Measurements from ENCODE around the gene TAF9B.
A peak's percentile ranks its signal among the peaks of the same experiment; 100 is the strongest.

TAF9B gene

DNA sequence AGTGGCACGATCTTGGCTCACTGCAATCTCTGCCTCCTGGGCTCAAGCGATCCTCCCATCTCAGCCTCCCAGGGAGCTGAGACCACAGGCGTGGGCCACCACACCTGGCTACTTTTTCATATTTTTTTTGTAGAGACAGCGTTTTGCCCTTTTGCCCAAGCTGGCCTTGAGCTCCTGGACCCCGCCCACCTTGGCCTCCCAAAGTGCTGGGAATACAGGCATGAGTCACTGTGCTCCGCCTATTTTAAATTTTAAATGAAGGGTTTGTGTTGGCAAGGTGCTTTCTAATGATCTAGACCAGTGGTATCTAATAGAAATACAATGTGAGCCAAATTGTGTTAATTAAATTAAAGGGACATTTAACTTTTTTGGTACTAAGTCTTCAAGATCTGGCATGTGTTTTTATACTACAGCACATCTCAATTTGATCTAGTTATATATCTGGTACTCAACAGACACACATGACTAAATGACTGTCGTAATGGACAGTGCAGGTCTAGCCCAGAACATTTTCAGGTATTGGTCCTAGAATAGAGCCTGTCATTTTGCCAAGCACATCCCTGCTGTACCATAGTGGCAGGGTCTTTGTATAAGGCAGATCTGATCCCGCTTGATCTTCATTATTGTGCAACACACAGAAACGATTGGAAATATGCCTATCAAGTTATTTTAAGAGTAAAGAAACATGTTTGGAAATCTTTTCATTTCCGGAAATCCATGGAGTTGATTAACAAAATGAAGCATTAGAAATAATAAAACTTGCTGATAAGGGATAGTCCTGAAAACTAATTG is 28.1 kb downstream of the TAF9B start:
- Histone ChIP-seq H3K9ac (ENCODE audit: low read length) (no peak overlapping the region), H3K4me1 (ENCODE audit: insufficient read depth, low read length) (peaks cover 9% of the 10 kb centered on the region), H3K36me3 (ENCODE audit: insufficient read depth, low read length) (peaks cover 23% of the 10 kb centered on the region), H3K9me3 (ENCODE audit: low read length) (no peaks in the 10 kb centered on the region), H3K4me3 (ENCODE audit: low read depth in 1 of 2, low read length in 2 of 2) (no peak overlapping the region), H3K27ac (ENCODE audit: low read depth, low read length) (no peak overlapping the region), H3K27me3 (ENCODE audit: control insufficient read depth in 1 of 2, insufficient read depth in 2 of 2, low read length in 2 of 2) (no peaks in the 10 kb centered on the region)

DNA sequence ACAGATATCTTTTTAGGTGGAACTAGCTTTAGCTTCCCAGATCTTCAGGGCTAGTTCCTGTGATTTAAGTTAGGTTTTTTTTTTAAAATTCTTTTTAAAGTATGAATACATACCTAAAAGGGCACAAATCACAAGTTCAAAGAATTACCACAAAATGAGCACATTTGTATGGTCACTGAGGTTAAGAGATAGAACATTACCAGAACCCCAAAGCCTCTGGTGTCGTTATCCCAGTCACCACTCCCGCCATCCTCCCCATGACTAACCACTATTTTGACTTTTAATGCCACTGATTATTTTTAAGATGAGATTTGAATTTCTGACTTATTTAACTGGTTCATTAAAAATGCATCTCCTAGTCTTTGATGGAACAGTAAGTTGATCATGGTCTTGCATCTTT is 30.0 kb downstream of the TAF9B start:
- Histone ChIP-seq H3K27me3 (ENCODE audit: control insufficient read depth in 1 of 2, insufficient read depth in 2 of 2, low read length in 2 of 2) (no peaks in the 10 kb centered on the region), H3K4me3 (ENCODE audit: low read depth in 1 of 2, low read length in 2 of 2) (no peak overlapping the region), H3K9ac (ENCODE audit: low read length) (no peak overlapping the region), H3K9me3 (ENCODE audit: low read length) (no peaks in the 10 kb centered on the region), H3K36me3 (ENCODE audit: insufficient read depth, low read length) (peaks cover 10% of the 10 kb centered on the region), H3K4me1 (ENCODE audit: insufficient read depth, low read length) (peaks cover 16% of the 10 kb centered on the region), H3K27ac (ENCODE audit: low read depth, low read length) (no peak overlapping the region)

DNA sequence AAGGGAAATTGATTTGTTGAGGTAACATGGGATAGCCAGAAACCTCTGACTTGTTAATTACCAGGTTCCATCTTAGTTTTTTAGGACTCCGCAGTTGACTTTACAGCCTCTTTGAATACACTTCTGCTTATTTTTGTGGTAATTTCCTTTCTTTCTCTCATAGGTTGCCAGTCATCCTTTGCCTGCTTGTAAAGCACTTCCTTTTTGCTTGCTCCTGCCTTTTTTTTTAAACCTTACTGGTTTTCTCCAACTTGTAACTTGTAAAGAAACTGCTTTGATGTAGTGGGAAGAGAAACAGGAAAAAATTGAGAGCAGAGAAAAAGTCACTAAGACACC is 32.8 kb downstream of the TAF9B start:
- Histone ChIP-seq H3K4me1 (ENCODE audit: insufficient read depth, low read length) (peaks cover 16% of the 10 kb centered on the region), H3K27me3 (ENCODE audit: control insufficient read depth in 1 of 2, insufficient read depth in 2 of 2, low read length in 2 of 2) (no peaks in the 10 kb centered on the region), H3K36me3 (ENCODE audit: insufficient read depth, low read length) (peaks cover 3% of the 10 kb centered on the region), H3K4me3 (ENCODE audit: low read depth in 1 of 2, low read length in 2 of 2) (peak overlapping the region in 1 of 2 donors; percentile 69), H3K27ac (ENCODE audit: low read depth, low read length) (no peak overlapping the region), H3K9ac (ENCODE audit: low read length) (no peak overlapping the region), H3K9me3 (ENCODE audit: low read length) (no peaks in the 10 kb centered on the region)

DNA sequence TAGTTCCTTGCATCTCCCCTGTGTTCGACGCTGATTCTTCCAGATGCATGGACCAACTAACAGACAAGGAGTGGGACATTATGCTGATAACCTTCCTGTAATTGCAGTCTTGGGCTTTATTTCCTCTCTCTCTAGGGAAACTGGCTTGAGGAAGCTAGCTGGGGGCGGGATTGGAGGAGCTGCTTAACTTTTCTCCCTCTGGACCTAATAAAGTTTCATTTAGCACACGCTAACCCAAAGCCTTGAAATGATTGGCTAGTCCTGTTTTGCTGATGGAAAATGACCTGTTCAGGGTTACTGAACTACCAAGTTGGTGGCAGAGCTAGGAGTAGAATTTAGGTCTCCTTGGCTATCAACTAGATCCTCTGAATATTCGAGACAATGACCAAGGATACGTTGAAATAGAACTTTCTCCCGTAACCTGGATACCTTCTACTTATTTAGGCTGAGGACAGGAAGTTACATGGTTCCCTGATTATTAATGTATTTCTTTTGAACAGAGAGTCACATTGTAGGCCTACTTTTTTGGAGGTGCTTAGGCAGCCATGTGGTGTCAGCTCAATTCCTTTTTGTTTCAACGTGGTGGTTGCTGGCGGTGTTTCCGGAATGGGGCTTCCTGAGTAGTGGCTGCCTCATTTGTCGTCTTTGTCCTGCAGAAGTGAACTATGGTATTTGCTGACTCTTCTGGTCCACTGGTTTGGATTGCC is 33.4 kb downstream of the TAF9B start:
- no peak overlapping the region for H3K9ac ChIP-seq (ENCODE audit: low read length)
- H3K27ac ChIP-seq (ENCODE audit: low read depth, low read length): no peak overlapping the region
- peak overlapping the region in 1 of 2 donors; percentile 69 for H3K4me3 ChIP-seq (ENCODE audit: low read depth in 1 of 2, low read length in 2 of 2)
- peaks cover 16% of the 10 kb centered on the region for H3K4me1 ChIP-seq (ENCODE audit: insufficient read depth, low read length)
- H3K27me3 ChIP-seq (ENCODE audit: control insufficient read depth in 1 of 2, insufficient read depth in 2 of 2, low read length in 2 of 2): no peaks in the 10 kb centered on the region
- no peaks in the 10 kb centered on the region for H3K9me3 ChIP-seq (ENCODE audit: low read length)
- no peaks in the 10 kb centered on the region for H3K36me3 ChIP-seq (ENCODE audit: insufficient read depth, low read length)

DNA sequence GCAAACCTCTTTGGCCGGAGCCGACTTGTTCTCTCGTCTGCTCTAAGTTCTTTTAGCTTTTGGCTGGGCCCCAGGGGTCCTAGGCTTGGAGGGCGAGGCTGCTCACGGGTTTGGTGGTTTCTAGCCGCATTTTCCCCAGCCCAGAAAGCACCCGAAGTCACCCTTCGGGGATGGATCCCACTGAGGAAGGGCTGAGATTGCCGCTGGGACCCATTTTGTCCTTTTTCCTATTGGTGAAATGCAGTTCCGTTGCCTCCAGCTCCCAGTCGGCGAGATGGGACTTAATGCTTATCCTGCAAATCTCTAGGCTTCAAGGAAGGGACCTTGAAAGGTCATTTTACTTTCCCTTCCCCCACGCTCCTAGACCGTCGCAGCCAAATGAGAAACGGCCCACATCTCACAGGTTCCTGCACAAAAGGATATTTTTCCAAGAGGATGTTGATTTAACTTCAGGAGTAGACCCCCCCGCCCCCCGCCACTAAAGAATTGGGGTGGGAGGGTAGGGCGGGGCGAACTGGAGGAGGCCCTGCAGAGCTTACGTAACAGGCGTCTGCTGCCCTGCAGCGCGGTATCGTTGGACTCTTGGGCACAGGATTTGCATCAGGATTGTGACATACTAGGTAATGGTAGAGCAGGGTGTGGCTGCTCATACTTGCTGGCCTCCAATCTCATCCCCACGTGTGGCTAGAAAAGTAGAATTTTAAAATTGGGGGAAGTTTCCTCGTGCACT is 34.8 kb downstream of the TAF9B start:
- Histone ChIP-seq H3K36me3 (ENCODE audit: insufficient read depth, low read length) (no peaks in the 10 kb centered on the region), H3K9me3 (ENCODE audit: low read length) (no peaks in the 10 kb centered on the region), H3K27me3 (ENCODE audit: control insufficient read depth in 1 of 2, insufficient read depth in 2 of 2, low read length in 2 of 2) (peaks cover 0 to 2% of the 10 kb centered on the region in 2 donors), H3K9ac (ENCODE audit: low read length) (peak overlapping the region; percentile 42), H3K4me3 (ENCODE audit: low read depth in 1 of 2, low read length in 2 of 2) (peak overlapping the region; percentile 27 to 69), H3K4me1 (ENCODE audit: insufficient read depth, low read length) (peaks cover 16% of the 10 kb centered on the region), H3K27ac (ENCODE audit: low read depth, low read length) (peak overlapping the region; percentile 80)

DNA sequence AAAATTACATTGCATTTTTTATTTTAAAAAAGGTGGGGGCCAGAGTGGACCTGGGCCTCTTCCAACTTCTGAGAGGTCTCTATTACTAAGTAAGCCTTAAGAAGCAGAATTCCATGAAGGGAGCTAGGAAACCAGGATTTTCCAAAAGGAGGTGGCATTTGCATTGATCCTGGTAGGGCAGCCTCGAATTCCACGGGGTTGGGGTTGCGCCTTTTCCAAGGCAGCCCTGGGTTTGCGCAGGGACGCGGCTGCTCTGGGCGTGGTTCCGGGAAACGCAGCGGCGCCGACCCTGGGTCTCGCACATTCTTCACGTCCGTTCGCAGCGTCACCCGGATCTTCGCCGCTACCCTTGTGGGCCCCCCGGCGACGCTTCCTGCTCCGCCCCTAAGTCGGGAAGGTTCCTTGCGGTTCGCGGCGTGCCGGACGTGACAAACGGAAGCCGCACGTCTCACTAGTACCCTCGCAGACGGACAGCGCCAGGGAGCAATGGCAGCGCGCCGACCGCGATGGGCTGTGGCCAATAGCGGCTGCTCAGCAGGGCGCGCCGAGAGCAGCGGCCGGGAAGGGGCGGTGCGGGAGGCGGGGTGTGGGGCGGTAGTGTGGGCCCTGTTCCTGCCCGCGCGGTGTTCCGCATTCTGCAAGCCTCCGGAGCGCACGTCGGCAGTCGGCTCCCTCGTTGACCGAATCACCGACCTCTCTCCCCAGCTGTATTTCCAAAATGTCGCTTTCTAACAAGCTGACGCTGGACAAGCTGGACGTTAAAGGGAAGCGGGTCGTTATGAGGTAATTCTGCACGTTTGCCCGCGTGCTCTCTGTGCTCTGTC is 35.6 kb downstream of the TAF9B start, which contains the start of gene PGK1:
TSS of gene PGK1 (plus strand) at position 626 of the 824 bp plus-strand sequence. CDS start at position 719, 93 bp downstream.
- no peaks in the 10 kb centered on the region for H3K36me3 ChIP-seq (ENCODE audit: insufficient read depth, low read length)
- peak within 1 kb of the TSS; percentile 27 to 69 for H3K4me3 ChIP-seq (ENCODE audit: low read depth in 1 of 2, low read length in 2 of 2)
- H3K27me3 ChIP-seq (ENCODE audit: control insufficient read depth in 1 of 2, insufficient read depth in 2 of 2, low read length in 2 of 2): peaks cover 0 to 5% of the 10 kb centered on the region in 2 donors
- peaks cover 16% of the 10 kb centered on the region for H3K4me1 ChIP-seq (ENCODE audit: insufficient read depth, low read length)
- peak within 1 kb of the TSS; percentile 80 for H3K27ac ChIP-seq (ENCODE audit: low read depth, low read length)
- peak within 1 kb of the TSS; percentile 42 for H3K9ac ChIP-seq (ENCODE audit: low read length)
- H3K9me3 ChIP-seq (ENCODE audit: low read length): no peaks in the 10 kb centered on the region

DNA sequence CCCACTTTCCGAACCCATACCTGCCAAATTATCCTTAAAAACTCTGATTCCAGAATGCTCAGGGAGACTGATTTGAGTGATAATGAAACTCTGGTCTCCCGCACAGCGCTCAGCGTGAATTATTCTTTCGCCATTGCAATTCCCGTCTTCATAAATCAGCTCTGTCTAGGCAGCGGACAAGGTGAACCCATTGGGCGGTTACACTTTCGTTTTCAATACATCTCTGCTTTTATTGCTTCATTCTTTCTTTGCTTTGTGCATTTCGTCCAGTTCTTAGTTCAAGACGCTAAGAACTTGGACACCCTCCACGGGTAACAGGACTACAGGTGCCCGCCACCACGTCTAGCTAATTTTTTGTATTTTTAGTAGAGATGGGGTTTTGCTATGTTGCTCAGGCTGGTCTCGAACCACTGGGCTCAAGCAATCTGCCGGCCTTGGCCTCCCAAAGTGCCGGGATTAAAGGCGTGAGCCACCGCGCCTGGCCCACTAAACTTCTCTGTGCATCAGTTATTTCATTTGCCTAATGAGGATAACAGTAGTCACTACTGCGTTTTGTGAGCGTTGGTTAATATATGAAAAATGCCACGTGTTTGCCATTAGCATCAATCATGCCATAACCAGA is 36.3 kb downstream of the TAF9B start:
- peak overlapping the region; percentile 75 for H3K27ac ChIP-seq (ENCODE audit: low read depth, low read length)
- H3K27me3 ChIP-seq (ENCODE audit: control insufficient read depth in 1 of 2, insufficient read depth in 2 of 2, low read length in 2 of 2): peaks cover 0 to 5% of the 10 kb centered on the region in 2 donors
- peak overlapping the region in 1 of 2 donors; percentile 46 for H3K4me3 ChIP-seq (ENCODE audit: low read depth in 1 of 2, low read length in 2 of 2)
- peaks cover 12% of the 10 kb centered on the region for H3K4me1 ChIP-seq (ENCODE audit: insufficient read depth, low read length)
- H3K9ac ChIP-seq (ENCODE audit: low read length): no peak overlapping the region
- no peaks in the 10 kb centered on the region for H3K36me3 ChIP-seq (ENCODE audit: insufficient read depth, low read length)
- H3K9me3 ChIP-seq (ENCODE audit: low read length): no peaks in the 10 kb centered on the region

DNA sequence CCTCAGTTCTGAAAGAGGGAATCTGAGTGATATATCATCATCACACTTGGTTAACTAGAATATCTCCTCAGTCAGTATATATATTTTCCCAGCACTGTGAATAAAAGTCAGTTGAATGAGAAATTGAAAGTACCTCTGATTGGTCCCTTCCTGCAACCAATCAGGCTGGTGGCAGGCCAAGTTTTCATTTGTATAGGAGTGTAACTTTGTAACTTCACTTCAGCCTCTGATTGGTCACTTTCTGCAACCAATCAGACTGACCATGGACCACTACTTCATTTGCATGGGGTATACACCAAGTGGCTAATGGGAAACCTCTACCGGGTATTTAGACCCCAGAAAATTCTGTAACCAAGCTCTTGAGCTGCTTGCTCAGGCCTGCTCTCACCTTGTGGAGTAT is 37.4 kb downstream of the TAF9B start:
- H3K36me3 ChIP-seq (ENCODE audit: insufficient read depth, low read length): no peaks in the 10 kb centered on the region
- no peak overlapping the region for H3K4me3 ChIP-seq (ENCODE audit: low read depth in 1 of 2, low read length in 2 of 2)
- no peaks in the 10 kb centered on the region for H3K9me3 ChIP-seq (ENCODE audit: low read length)
- peaks cover 11% of the 10 kb centered on the region for H3K4me1 ChIP-seq (ENCODE audit: insufficient read depth, low read length)
- no peak overlapping the region for H3K27ac ChIP-seq (ENCODE audit: low read depth, low read length)
- peaks cover 0 to 5% of the 10 kb centered on the region in 2 donors for H3K27me3 ChIP-seq (ENCODE audit: control insufficient read depth in 1 of 2, insufficient read depth in 2 of 2, low read length in 2 of 2)
- H3K9ac ChIP-seq (ENCODE audit: low read length): no peak overlapping the region

DNA sequence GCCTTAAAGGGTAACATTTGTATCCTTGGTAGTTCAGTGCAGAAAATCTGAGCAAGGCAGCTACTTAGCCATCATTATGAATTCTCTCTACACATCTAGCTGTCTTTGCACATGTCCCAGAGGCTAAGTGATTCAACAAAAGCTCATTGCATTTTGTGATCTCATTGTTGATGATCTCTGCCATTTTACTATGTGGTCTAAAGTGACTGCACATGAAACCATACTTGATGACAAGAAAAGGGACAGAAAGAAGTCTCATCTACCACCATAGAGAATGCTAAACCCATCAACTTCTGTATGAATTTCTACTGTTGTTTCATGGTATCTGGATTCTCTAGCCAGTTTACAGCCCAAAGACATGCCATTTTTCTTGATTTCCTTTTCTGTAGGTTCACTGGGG is 41.3 kb downstream of the TAF9B start:
- Histone ChIP-seq H3K4me1 (ENCODE audit: insufficient read depth, low read length) (no peaks in the 10 kb centered on the region), H3K27ac (ENCODE audit: low read depth, low read length) (no peak overlapping the region), H3K9me3 (ENCODE audit: low read length) (no peaks in the 10 kb centered on the region), H3K36me3 (ENCODE audit: insufficient read depth, low read length) (no peaks in the 10 kb centered on the region), H3K4me3 (ENCODE audit: low read depth in 1 of 2, low read length in 2 of 2) (no peak overlapping the region), H3K27me3 (ENCODE audit: control insufficient read depth in 1 of 2, insufficient read depth in 2 of 2, low read length in 2 of 2) (peaks cover 0 to 5% of the 10 kb centered on the region in 2 donors), H3K9ac (ENCODE audit: low read length) (no peak overlapping the region)

DNA sequence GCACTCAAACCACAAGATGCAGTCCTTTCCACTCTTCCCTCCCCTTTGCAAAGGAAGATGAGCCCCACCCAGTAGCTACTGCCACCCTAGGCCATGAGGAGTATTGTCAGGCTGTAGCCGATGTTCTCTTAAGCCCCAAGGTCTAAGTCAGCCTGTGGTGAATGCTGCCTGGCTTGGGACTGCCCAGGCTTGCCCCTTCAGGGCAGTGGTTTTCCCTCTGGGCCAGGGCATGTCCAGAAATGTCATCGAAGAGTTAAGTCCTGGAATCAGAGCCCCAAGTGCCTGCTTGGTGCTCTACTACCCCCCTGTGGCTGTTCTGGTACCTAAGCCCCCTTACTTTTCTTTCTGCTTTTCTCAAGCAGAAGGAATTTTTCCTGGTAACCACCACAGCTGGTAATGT is 47.2 kb downstream of the TAF9B start:
- Histone ChIP-seq H3K36me3 (ENCODE audit: insufficient read depth, low read length) (no peaks in the 10 kb centered on the region), H3K4me1 (ENCODE audit: insufficient read depth, low read length) (no peaks in the 10 kb centered on the region), H3K27ac (ENCODE audit: low read depth, low read length) (no peak overlapping the region), H3K27me3 (ENCODE audit: control insufficient read depth in 1 of 2, insufficient read depth in 2 of 2, low read length in 2 of 2) (peaks cover 0 to 7% of the 10 kb centered on the region in 2 donors), H3K9me3 (ENCODE audit: low read length) (no peaks in the 10 kb centered on the region), H3K9ac (ENCODE audit: low read length) (no peak overlapping the region), H3K4me3 (ENCODE audit: low read depth in 1 of 2, low read length in 2 of 2) (no peak overlapping the region)
